ENCODE measurements around the gene CWC27. TPM values are rescaled to one million over a fixed set of nuclear protein-coding genes. Genes with fewer than 3 reads are reported as not detected.

The CWC27 gene
- total RNA-seq, 1 experiment from 2014 or later = 11.2 TPM

Other genes with a start within 250 kb of the CWC27 start
- gene SHISAL2B, start 78.4 kb upstream of the CWC27 start, total RNA-seq (2014; rRNA removed; shearing (Covaris generic)) = not detected in 2 replicates
- 6.1 and 6.8 TPM in 2 replicates for gene SREK1IP1, start 239 bp upstream of the CWC27 start, total RNA-seq (2014; rRNA removed; shearing (Covaris generic))

Measured in H4 (cell line).